Measurements from ENCODE around the gene TMEM132D.

DNA sequence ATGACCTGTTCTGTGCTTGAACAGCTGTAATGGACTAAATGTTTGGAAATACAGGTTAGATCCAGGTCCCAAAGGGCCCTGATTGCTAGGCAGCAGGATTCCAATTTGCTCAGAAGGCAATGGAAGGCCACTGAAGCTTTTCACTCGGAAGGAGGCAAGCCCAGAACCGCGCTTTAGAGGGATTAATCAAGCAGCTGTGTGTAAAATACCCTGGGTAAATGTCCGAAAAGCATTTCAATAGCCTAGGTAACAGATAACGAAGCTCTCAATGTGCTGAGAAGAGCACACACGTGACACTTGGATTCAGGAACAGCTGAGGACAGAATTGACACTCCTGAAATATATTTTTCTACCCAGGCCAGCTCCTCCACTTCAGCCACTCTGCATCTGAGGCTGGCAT is 436.1 kb downstream of the TMEM132D start:
- no peak for TF ChIP-seq RFX5 (IDR thresholded peaks at IDR 0.05; ENCODE audit: borderline replicate concordance, low read depth, low read length)
- no peak for TF ChIP-seq EZH2 (IDR thresholded peaks at IDR 0.05; ENCODE audit: low read depth, low read length, severe bottlenecking)
- TF ChIP-seq CEBPB (IDR thresholded peaks at IDR 0.05; ENCODE audit: low read depth, low read length), result no peak
- no peak for TF ChIP-seq RAD21 (IDR thresholded peaks at IDR 0.05 in 1 of 2, conservative IDR thresholded peaks at IDR 0.05 in 1 of 2; ENCODE audit: low read depth in 2 of 2, low read length in 2 of 2)
- no peak for TF ChIP-seq POLR2AphosphoS5 (IDR thresholded peaks at IDR 0.05; ENCODE audit: low read depth, low read length)
- TF ChIP-seq TCF12 (IDR thresholded peaks at IDR 0.05; ENCODE audit: low read depth, low read length), result no peak
- TF ChIP-seq KDM1A (IDR thresholded peaks at IDR 0.05; ENCODE audit: borderline replicate concordance, low read length), result no peak
- TF ChIP-seq YY1 (IDR thresholded peaks at IDR 0.05; ENCODE audit: low read depth, low read length), result no peak
- TF ChIP-seq, protein P1, sequence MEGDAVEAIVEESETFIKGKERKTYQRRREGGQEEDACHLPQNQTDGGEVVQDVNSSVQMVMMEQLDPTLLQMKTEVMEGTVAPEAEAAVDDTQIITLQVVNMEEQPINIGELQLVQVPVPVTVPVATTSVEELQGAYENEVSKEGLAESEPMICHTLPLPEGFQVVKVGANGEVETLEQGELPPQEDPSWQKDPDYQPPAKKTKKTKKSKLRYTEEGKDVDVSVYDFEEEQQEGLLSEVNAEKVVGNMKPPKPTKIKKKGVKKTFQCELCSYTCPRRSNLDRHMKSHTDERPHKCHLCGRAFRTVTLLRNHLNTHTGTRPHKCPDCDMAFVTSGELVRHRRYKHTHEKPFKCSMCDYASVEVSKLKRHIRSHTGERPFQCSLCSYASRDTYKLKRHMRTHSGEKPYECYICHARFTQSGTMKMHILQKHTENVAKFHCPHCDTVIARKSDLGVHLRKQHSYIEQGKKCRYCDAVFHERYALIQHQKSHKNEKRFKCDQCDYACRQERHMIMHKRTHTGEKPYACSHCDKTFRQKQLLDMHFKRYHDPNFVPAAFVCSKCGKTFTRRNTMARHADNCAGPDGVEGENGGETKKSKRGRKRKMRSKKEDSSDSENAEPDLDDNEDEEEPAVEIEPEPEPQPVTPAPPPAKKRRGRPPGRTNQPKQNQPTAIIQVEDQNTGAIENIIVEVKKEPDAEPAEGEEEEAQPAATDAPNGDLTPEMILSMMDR (IDR thresholded peaks at IDR 0.05; ENCODE audit: control extremely low read depth in 1 of 3, insufficient read depth in 1 of 3, low read depth in 1 of 3, low read length in 3 of 3), result no peak

Measured in H1 (cell line).